RWPE2 (cell line): Measurements from ENCODE around the gene FHL3.

Experiments
- ATAC-seq: fragments of 200-7000 bp; cut with Tn5 transposase; 3 replicates; pipeline ENCODE4 v1.9.1; 2021; ENCODE audit warnings: low read depth
- DNase-seq: peaks from one replicate; pipeline ENCODE4 v3.0.0-alpha.2; 2020; ENCODE audit warnings: low spot score
- H3K27ac ChIP-seq: fragments of 450-650 bp; 2 replicates; pipeline ENCODE4 v1.5.1; 2017; ENCODE audit warnings: mild to moderate bottlenecking; ENCODE audit not compliant: poor library complexity, severe bottlenecking
- H3K27me3 ChIP-seq: fragments of 250-450 bp; sonication (Bioruptor Pico); 2 replicates; pipeline ENCODE4 v1.5.1; 2021; ENCODE audit warnings: mild to moderate bottlenecking, moderate library complexity; ENCODE audit not compliant: insufficient read depth, poor library complexity, severe bottlenecking
- H3K36me3 ChIP-seq: fragments of 250-450 bp; sonication (Bioruptor Pico); 2 replicates; pipeline ENCODE4 v1.5.1; 2020; ENCODE audit warnings: low read depth, mild to moderate bottlenecking, moderate library complexity
- H3K4me1 ChIP-seq: fragments of 250-450 bp; sonication (Bioruptor Pico); 2 replicates; pipeline ENCODE4 v1.5.1; 2021; ENCODE audit warnings: mild to moderate bottlenecking, moderate library complexity; ENCODE audit not compliant: insufficient read depth, poor library complexity, severe bottlenecking
- H3K4me3 ChIP-seq: fragments of 250-450 bp; sonication (Bioruptor Pico); 2 replicates; pipeline ENCODE4 v1.5.1; 2021; ENCODE audit warnings: mild to moderate bottlenecking, moderate library complexity; ENCODE audit not compliant: severe bottlenecking
- H3K9me3 ChIP-seq: fragments of 250-450 bp; sonication (Bioruptor Pico); 2 replicates; pipeline ENCODE4 v1.5.1; 2021; ENCODE audit warnings: mild to moderate bottlenecking, moderate library complexity; ENCODE audit not compliant: severe bottlenecking
- TF ChIP-seq, protein P1 (sequence below): fragments of 450-650 bp; IDR thresholded peaks from one replicate; pipeline ENCODE4 v1.5.1; 2017; ENCODE audit warnings: mild to moderate bottlenecking, moderate library complexity; ENCODE audit not compliant: poor library complexity, severe bottlenecking

Gene FHL3

DNA sequence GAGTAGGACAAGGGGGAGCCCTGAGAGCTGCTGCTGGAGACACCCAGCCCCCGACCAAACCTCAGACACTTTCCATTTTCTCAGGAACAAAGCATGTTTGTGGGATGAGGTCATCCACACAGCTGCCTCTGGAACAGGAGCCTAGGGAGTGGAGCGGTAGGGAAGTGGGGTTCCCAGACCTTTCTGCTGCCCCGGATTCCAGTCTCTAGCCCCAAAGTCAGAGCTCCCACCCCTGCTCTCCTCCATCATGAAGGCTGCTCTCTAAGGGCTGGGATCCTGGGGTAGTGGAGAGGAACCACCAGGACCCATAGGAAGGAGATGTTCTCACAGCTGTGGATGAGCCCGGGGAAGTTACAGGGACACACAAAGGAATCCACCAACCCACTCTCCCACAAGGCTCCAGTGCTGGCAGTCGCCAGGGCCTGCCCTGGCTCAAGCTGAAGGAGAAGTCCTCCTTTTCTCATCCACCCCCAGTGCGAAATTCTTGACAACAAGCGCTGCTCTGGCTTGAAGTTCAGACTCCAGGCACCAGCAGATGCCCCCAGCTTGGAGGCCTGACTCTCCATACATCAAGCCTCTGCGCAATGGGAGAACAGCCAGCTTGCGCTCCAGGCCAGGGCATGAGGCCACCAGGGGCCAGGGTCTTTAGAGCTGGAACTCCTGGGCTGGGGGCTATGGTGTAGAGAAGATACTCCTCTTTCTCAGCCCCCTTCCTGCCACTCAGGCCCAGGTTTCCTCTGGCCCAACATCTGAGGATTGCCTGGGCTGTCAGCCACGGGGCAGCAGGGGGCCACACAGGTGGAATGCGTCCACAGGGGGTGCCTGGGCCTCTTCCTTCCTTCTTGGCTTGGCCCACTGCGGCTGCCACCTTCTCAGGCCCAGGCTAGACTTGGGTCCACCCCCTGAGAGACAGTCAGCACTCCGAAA, 4.5 kb downstream of the FHL3 start:
- H3K4me1 ChIP-seq, result peaks cover 28% of the 10 kb centered on the region
- H3K9me3 ChIP-seq, result no peaks in the 10 kb centered on the region
- TF ChIP-seq, protein P1, sequence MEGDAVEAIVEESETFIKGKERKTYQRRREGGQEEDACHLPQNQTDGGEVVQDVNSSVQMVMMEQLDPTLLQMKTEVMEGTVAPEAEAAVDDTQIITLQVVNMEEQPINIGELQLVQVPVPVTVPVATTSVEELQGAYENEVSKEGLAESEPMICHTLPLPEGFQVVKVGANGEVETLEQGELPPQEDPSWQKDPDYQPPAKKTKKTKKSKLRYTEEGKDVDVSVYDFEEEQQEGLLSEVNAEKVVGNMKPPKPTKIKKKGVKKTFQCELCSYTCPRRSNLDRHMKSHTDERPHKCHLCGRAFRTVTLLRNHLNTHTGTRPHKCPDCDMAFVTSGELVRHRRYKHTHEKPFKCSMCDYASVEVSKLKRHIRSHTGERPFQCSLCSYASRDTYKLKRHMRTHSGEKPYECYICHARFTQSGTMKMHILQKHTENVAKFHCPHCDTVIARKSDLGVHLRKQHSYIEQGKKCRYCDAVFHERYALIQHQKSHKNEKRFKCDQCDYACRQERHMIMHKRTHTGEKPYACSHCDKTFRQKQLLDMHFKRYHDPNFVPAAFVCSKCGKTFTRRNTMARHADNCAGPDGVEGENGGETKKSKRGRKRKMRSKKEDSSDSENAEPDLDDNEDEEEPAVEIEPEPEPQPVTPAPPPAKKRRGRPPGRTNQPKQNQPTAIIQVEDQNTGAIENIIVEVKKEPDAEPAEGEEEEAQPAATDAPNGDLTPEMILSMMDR, result no peak
- ATAC-seq (peak; percentile 51), DNase-seq (no peak)
- no peaks in the 10 kb centered on the region for H3K27me3 ChIP-seq
- peak overlapping the region; percentile 91 for H3K27ac ChIP-seq
- no peak overlapping the region for H3K4me3 ChIP-seq
- peaks cover 17% of the 10 kb centered on the region for H3K36me3 ChIP-seq

DNA sequence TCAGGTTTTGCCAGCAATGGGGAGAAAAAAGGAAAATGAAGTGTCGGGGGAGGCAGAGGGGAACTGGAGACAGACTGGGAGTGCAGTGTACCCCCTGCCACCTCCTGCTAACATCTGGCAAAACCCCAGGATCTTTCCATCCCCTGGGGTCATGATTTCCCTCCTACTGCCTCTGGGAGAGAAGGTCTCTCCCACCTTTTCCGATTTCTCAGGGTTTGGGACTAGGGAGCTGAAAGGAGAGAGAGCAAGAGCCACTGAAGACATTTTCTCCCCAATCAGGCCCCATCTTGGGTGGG, 5.1 kb downstream of the FHL3 start:
- H3K4me1 ChIP-seq, result peaks cover 30% of the 10 kb centered on the region
- TF ChIP-seq, protein P1, result no peak

DNA sequence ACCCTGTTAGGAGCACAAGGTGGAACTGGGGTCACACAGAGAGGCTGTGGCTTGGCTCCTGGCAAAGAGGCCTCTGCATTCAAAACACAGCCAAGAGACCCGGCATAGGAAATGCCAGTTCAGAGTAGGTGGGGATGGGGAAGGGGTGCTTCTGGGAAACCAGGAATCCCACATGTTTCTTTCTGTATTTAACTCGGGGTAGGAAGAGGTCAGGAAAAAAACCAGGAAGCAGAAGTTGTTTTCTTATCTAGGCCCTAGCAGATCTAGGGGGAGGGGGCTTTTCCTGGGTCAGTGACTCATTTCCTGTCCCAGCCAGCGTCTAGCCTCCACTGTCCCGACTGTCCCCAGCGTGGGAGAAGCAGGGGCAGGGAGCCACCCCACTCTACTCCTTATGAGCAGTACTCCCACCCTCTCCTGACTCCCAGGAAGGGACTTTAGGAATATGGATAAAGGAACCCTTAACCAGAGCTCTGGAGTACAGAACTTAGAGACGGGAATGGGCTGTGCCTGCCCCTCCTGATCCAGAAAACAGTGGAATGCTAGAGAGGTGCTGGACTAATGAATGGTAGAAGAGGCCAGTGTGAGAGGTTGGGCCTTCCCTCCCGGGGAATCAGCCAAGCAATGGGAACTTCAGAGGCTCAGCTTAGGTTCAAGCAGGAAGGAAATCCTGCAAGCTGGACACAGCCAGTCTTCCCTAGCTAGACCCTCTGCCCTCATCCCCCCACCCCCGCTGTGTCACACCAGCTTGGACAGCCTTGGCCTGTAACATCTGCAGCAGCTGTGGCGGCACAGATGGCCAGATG, 5.7 kb downstream of the FHL3 start:
- no peaks in the 10 kb centered on the region for H3K27me3 ChIP-seq
- peaks cover 17% of the 10 kb centered on the region for H3K36me3 ChIP-seq
- no peaks in the 10 kb centered on the region for H3K9me3 ChIP-seq
- ATAC-seq, result peak; percentile 40
- H3K4me1 ChIP-seq, result peaks cover 30% of the 10 kb centered on the region
- peak overlapping the region; percentile 91 for H3K27ac ChIP-seq
- H3K4me3 ChIP-seq, result no peak overlapping the region
- DNase-seq, result no peak
- TF ChIP-seq, protein P1, result no peak

More for the DNA sequence above, 5.1 kb downstream of the FHL3 start:
- Histone ChIP-seq H3K27ac (peak overlapping the region; percentile 91), H3K9me3 (no peaks in the 10 kb centered on the region), H3K27me3 (no peaks in the 10 kb centered on the region), H3K4me3 (no peak overlapping the region), H3K36me3 (peaks cover 17% of the 10 kb centered on the region)
- DNase-seq, result no peak
- ATAC-seq, result no peak

DNA sequence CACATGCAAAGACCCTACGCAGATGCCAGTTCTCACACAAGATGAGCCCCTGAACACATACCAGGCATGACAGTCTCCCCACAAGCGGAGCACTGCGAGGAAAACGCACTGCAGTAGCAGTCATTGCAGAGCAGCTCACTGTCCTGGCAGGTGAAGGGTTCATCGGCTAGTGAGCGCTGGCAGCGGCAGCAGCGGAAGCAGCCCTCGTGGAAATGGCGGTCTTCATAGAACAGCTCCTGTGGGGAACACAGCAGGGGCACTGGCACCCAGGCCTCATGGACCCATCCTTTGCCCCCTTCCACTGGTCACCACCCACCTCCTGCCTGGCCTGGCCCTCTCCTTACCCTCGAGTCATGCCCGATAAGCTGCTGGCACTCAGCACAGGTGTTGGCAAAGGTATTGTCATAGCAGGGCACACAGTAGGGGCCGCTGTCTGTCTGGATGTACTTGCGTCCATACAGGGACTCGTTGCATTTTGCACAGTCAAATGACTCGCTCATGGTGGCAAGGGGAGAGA, 6.3 kb downstream of the FHL3 start:
- H3K36me3 ChIP-seq, result peaks cover 17% of the 10 kb centered on the region
- no peaks in the 10 kb centered on the region for H3K27me3 ChIP-seq
- H3K27ac ChIP-seq, result peak overlapping the region; percentile 91
- TF ChIP-seq, protein P1, result no peak
- peaks cover 30% of the 10 kb centered on the region for H3K4me1 ChIP-seq
- DNase-seq, result no peak
- no peaks in the 10 kb centered on the region for H3K9me3 ChIP-seq
- ATAC-seq, result no peak
- no peak overlapping the region for H3K4me3 ChIP-seq
